Measurements from ENCODE around the gene SYCP2L.

DNA sequence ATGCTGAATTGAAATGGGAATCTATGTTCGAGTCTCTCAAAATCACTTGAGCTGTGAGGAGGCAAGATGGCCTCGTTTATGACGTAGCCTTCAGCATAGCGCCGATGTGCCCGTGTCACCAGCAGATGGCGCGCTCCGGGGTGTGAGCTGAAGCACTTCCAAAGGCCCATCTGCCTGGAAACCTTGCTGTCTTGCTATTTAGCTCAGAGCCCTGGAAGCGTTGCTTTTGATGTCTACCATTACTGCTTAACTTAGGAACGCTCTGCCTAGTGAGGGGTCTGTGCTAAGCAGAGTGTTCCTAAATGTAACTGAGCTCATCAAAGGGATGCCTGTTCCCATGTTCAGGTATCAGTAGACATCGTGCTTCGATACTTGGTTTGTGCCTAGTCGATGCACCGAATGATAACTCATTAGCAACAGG is 67.7 kb downstream of the SYCP2L start:
- TF ChIP-seq, protein P1, sequence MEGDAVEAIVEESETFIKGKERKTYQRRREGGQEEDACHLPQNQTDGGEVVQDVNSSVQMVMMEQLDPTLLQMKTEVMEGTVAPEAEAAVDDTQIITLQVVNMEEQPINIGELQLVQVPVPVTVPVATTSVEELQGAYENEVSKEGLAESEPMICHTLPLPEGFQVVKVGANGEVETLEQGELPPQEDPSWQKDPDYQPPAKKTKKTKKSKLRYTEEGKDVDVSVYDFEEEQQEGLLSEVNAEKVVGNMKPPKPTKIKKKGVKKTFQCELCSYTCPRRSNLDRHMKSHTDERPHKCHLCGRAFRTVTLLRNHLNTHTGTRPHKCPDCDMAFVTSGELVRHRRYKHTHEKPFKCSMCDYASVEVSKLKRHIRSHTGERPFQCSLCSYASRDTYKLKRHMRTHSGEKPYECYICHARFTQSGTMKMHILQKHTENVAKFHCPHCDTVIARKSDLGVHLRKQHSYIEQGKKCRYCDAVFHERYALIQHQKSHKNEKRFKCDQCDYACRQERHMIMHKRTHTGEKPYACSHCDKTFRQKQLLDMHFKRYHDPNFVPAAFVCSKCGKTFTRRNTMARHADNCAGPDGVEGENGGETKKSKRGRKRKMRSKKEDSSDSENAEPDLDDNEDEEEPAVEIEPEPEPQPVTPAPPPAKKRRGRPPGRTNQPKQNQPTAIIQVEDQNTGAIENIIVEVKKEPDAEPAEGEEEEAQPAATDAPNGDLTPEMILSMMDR (IDR thresholded peaks at IDR 0.05; ENCODE audit: insufficient read depth, low read length), result peak; percentile 47
- TF ChIP-seq POLR2AphosphoS5 (IDR thresholded peaks at IDR 0.05; ENCODE audit: low read depth), result no peak
